ENCODE measurements around the gene ADAM12. TPM values are rescaled to one million over a fixed set of nuclear protein-coding genes. Genes with fewer than 3 reads are reported as not detected.
A peak's percentile ranks its signal among the peaks of the same experiment; 100 is the strongest.

ADAM12 gene
- total and polyA plus RNA-seq, 2 experiments from 2014 or later = 0.13 to 0.87 TPM

DNA sequence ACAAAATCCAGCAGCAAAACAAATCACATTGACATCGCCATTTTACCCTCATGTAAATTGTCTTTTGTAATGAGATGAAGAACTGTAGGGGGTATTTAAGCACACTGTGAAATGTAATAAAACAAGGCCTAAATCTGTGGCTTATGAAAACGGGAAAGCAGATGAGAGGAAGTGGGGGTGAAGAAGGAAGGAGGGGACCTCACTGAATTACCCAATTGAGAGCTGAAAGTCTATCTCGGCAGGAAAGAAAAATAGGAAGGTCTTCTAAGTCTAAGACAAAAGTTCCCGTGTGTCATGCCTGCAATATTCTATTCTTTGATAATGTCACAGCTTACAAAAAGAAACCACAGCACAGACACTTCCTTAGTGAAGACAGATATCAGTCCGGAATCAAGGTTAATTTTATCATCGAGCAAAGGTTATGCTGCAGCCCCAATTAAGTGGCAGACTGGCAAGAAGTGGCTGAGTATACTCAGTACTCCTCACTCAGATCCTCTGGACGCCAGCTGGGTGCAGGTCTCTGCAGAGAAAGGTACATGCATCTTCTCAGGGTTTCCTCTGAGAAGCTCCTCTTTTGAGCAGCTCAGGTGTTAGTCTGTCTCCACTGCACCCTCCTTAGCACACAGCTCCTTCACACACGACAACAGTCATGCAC lies 252.2 kb downstream of the ADAM12 start:
- Histone ChIP-seq H3K27me3 (ENCODE audit: insufficient read depth) (no peaks in the 10 kb centered on the region), H3F3A (replicated peaks; ENCODE audit: low read depth) (no peaks in the 10 kb centered on the region), H3K4me3 (no peak overlapping the region), H3K79me2 (replicated peaks; ENCODE audit: insufficient read depth) (no peaks in the 10 kb centered on the region), H3K36me3 (ENCODE audit: insufficient read depth) (no peaks in the 10 kb centered on the region), H2AFZ (peak overlapping the region; percentile 90), H3K4me1 (ENCODE audit: insufficient read depth) (peaks cover 13% of the 10 kb centered on the region), H3K27ac (ENCODE audit: low read depth) (no peak overlapping the region), H3K4me2 (no peak overlapping the region), H3K9me2 (ENCODE audit: insufficient read depth) (no peaks in the 10 kb centered on the region), H4K20me1 (replicated peaks; ENCODE audit: insufficient read depth) (no peaks in the 10 kb centered on the region)
- H3K4me1 Mint-ChIP-seq = peaks cover 13% of the 10 kb centered on the region
- TF ChIP-seq, protein P1, sequence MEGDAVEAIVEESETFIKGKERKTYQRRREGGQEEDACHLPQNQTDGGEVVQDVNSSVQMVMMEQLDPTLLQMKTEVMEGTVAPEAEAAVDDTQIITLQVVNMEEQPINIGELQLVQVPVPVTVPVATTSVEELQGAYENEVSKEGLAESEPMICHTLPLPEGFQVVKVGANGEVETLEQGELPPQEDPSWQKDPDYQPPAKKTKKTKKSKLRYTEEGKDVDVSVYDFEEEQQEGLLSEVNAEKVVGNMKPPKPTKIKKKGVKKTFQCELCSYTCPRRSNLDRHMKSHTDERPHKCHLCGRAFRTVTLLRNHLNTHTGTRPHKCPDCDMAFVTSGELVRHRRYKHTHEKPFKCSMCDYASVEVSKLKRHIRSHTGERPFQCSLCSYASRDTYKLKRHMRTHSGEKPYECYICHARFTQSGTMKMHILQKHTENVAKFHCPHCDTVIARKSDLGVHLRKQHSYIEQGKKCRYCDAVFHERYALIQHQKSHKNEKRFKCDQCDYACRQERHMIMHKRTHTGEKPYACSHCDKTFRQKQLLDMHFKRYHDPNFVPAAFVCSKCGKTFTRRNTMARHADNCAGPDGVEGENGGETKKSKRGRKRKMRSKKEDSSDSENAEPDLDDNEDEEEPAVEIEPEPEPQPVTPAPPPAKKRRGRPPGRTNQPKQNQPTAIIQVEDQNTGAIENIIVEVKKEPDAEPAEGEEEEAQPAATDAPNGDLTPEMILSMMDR (conservative IDR thresholded peaks at IDR 0.05; ENCODE audit: low read depth in 2 of 2) = no peak
- TF ChIP-seq, protein P2, sequence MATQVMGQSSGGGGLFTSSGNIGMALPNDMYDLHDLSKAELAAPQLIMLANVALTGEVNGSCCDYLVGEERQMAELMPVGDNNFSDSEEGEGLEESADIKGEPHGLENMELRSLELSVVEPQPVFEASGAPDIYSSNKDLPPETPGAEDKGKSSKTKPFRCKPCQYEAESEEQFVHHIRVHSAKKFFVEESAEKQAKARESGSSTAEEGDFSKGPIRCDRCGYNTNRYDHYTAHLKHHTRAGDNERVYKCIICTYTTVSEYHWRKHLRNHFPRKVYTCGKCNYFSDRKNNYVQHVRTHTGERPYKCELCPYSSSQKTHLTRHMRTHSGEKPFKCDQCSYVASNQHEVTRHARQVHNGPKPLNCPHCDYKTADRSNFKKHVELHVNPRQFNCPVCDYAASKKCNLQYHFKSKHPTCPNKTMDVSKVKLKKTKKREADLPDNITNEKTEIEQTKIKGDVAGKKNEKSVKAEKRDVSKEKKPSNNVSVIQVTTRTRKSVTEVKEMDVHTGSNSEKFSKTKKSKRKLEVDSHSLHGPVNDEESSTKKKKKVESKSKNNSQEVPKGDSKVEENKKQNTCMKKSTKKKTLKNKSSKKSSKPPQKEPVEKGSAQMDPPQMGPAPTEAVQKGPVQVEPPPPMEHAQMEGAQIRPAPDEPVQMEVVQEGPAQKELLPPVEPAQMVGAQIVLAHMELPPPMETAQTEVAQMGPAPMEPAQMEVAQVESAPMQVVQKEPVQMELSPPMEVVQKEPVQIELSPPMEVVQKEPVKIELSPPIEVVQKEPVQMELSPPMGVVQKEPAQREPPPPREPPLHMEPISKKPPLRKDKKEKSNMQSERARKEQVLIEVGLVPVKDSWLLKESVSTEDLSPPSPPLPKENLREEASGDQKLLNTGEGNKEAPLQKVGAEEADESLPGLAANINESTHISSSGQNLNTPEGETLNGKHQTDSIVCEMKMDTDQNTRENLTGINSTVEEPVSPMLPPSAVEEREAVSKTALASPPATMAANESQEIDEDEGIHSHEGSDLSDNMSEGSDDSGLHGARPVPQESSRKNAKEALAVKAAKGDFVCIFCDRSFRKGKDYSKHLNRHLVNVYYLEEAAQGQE (IDR thresholded peaks at IDR 0.05; ENCODE audit: unreplicated experiment) = no peak
- TF ChIP-seq EZH2 (IDR thresholded peaks at IDR 0.05; ENCODE audit: low read depth, unreplicated experiment) (no peak), ZNF114 (CRISPR knock-in tag; IDR thresholded peaks at IDR 0.05) (no peak), STAT1 (IDR thresholded peaks at IDR 0.05; ENCODE audit: unreplicated experiment) (no peak), POLR2AphosphoS5 (IDR thresholded peaks at IDR 0.05; ENCODE audit: low read depth) (no peak), JUNB (IDR thresholded peaks at IDR 0.05; ENCODE audit: unreplicated experiment) (no peak), EZH2phosphoT487 (IDR thresholded peaks at IDR 0.05; ENCODE audit: unreplicated experiment) (no peak), ETS1 (IDR thresholded peaks at IDR 0.05) (no peak), CREB1 (CRISPR knock-in tag; IDR thresholded peaks at IDR 0.05; ENCODE audit: low read depth) (no peak), ZNF331 (CRISPR knock-in tag; IDR thresholded peaks at IDR 0.05; ENCODE audit: low read depth) (no peak), NANOG (IDR thresholded peaks at IDR 0.05; ENCODE audit: borderline replicate concordance) (no peak)
- TF ChIP-seq, protein P3, sequence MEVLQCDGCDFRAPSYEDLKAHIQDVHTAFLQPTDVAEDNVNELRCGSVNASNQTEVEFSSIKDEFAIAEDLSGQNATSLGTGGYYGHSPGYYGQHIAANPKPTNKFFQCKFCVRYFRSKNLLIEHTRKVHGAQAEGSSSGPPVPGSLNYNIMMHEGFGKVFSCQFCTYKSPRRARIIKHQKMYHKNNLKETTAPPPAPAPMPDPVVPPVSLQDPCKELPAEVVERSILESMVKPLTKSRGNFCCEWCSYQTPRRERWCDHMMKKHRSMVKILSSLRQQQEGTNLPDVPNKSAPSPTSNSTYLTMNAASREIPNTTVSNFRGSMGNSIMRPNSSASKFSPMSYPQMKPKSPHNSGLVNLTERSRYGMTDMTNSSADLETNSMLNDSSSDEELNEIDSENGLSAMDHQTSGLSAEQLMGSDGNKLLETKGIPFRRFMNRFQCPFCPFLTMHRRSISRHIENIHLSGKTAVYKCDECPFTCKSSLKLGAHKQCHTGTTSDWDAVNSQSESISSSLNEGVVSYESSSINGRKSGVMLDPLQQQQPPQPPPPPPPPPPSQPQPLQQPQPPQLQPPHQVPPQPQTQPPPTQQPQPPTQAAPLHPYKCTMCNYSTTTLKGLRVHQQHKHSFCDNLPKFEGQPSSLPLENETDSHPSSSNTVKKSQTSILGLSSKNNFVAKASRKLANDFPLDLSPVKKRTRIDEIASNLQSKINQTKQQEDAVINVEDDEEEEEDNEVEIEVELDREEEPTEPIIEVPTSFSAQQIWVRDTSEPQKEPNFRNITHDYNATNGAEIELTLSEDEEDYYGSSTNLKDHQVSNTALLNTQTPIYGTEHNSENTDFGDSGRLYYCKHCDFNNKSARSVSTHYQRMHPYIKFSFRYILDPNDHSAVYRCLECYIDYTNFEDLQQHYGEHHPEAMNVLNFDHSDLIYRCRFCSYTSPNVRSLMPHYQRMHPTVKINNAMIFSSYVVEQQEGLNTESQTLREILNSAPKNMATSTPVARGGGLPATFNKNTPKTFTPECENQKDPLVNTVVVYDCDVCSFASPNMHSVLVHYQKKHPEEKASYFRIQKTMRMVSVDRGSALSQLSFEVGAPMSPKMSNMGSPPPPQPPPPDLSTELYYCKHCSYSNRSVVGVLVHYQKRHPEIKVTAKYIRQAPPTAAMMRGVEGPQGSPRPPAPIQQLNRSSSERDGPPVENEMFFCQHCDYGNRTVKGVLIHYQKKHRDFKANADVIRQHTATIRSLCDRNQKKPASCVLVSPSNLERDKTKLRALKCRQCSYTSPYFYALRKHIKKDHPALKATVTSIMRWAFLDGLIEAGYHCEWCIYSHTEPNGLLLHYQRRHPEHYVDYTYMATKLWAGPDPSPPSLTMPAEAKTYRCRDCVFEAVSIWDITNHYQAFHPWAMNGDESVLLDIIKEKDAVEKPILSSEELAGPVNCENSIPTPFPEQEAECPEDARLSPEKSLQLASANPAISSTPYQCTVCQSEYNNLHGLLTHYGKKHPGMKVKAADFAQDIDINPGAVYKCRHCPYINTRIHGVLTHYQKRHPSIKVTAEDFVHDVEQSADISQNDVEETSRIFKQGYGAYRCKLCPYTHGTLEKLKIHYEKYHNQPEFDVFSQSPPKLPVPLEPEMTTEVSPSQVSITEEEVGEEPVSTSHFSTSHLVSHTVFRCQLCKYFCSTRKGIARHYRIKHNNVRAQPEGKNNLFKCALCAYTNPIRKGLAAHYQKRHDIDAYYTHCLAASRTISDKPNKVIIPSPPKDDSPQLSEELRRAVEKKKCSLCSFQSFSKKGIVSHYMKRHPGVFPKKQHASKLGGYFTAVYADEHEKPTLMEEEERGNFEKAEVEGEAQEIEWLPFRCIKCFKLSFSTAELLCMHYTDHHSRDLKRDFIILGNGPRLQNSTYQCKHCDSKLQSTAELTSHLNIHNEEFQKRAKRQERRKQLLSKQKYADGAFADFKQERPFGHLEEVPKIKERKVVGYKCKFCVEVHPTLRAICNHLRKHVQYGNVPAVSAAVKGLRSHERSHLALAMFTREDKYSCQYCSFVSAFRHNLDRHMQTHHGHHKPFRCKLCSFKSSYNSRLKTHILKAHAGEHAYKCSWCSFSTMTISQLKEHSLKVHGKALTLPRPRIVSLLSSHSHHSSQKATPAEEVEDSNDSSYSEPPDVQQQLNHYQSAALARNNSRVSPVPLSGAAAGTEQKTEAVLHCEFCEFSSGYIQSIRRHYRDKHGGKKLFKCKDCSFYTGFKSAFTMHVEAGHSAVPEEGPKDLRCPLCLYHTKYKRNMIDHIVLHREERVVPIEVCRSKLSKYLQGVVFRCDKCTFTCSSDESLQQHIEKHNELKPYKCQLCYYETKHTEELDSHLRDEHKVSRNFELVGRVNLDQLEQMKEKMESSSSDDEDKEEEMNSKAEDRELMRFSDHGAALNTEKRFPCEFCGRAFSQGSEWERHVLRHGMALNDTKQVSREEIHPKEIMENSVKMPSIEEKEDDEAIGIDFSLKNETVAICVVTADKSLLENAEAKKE (CRISPR knock-in tag; IDR thresholded peaks at IDR 0.05) = no peak
- H3K9me3 Mint-ChIP-seq = peaks cover 5% of the 10 kb centered on the region
- H3K36me3 Mint-ChIP-seq (ENCODE audit: low read depth) = no peaks in the 10 kb centered on the region; the same call in 2 of the 3 replicates
- ATAC-seq = no peak
- no peak overlapping the region for H3K4me3 Mint-ChIP-seq
- peaks cover 7% of the 10 kb centered on the region for H3K27me3 Mint-ChIP-seq (ENCODE audit: insufficient read depth, low read depth, poor library complexity)
- no peak for DNase-seq (ENCODE audit: low spot score)
- H3K27ac Mint-ChIP-seq = no peak overlapping the region
